H9 (cell line): ENCODE measurements around the gene UCP2. TPM values are rescaled to one million over a fixed set of nuclear protein-coding genes. Genes with fewer than 3 reads are reported as not detected.

ENCODE experiments used
- DNase-seq: peaks from one replicate; pipeline ENCODE4 v3.0.0-alpha.2; 2017
- H2AFZ ChIP-seq: one replicate; pipeline ENCODE4 v1.6.1; 2013; ENCODE audit warnings: mild to moderate bottlenecking, low read length, control low read depth, moderate library complexity
- H2AK5ac ChIP-seq: 2 replicates; pipeline ENCODE4 v1.6.1; 2013; ENCODE audit warnings: low read length, control low read depth, mixed read lengths; ENCODE audit not compliant: insufficient read length
- H2BK120ac ChIP-seq: one replicate; pipeline ENCODE4 v1.6.1; 2013; ENCODE audit warnings: low read depth, mild to moderate bottlenecking, low read length, control low read depth, inconsistent platforms; ENCODE audit not compliant: poor library complexity, severe bottlenecking
- H2BK12ac ChIP-seq: 2 replicates; pipeline ENCODE4 v1.6.1; 2013; ENCODE audit warnings: low read length, control low read depth, mixed read lengths, low read depth; ENCODE audit not compliant: insufficient read length
- H2BK15ac ChIP-seq: 2 replicates; pipeline ENCODE4 v1.6.1; 2013; ENCODE audit warnings: low read depth, low read length, control low read depth
- H2BK20ac ChIP-seq: one replicate; pipeline ENCODE4 v1.6.1; 2013; ENCODE audit warnings: low read depth, mild to moderate bottlenecking, low read length, control low read depth, inconsistent platforms; ENCODE audit not compliant: poor library complexity, severe bottlenecking
- H2BK5ac ChIP-seq: 2 replicates; pipeline ENCODE4 v1.6.1; 2013; ENCODE audit warnings: low read length, control low read depth, mixed read lengths; ENCODE audit not compliant: insufficient read length
- H3K14ac ChIP-seq: 2 replicates; pipeline ENCODE4 v1.6.1; 2013; ENCODE audit warnings: low read length, control low read depth; ENCODE audit not compliant: insufficient read depth
- H3K18ac ChIP-seq: 2 replicates; pipeline ENCODE4 v1.6.1; 2013; ENCODE audit warnings: low read depth, mild to moderate bottlenecking, mixed read lengths, low read length, control low read depth; ENCODE audit not compliant: insufficient read length
- H3K23ac ChIP-seq: 2 replicates; pipeline ENCODE4 v1.6.1; 2013; ENCODE audit warnings: low read length, control low read depth, mixed read lengths, low read depth; ENCODE audit not compliant: insufficient read length
- H3K23me2 ChIP-seq: 2 replicates; pipeline ENCODE4 v1.6.1; 2013; ENCODE audit warnings: low read depth, mild to moderate bottlenecking, mixed read lengths, low read length, control low read depth; ENCODE audit not compliant: insufficient read length, poor library complexity, severe bottlenecking
- H3K27ac ChIP-seq: 2 replicates; pipeline ENCODE4 v1.5.1; 2013; ENCODE audit warnings: low read length, control low read depth, mixed read lengths, low read depth; ENCODE audit not compliant: insufficient read length
- H3K27me3 ChIP-seq: 2 replicates; pipeline ENCODE4 v1.6.1; 2013; ENCODE audit warnings: low read length, control low read depth, inconsistent platforms; ENCODE audit not compliant: insufficient read depth
- H3K4ac ChIP-seq: 2 replicates; pipeline ENCODE4 v1.6.1; 2013; ENCODE audit warnings: low read depth, mild to moderate bottlenecking, control low read depth, inconsistent platforms, low read length, moderate library complexity
- H3K4me1 ChIP-seq: 2 replicates; pipeline ENCODE4 v1.6.1; 2013; ENCODE audit warnings: low read length, control low read depth, inconsistent platforms; ENCODE audit not compliant: insufficient read depth
- H3K4me2 ChIP-seq: 2 replicates; pipeline ENCODE4 v1.6.1; 2013; ENCODE audit warnings: low read length, control low read depth, mixed read lengths; ENCODE audit not compliant: insufficient read length, insufficient read depth
- H3K56ac ChIP-seq: 2 replicates; pipeline ENCODE4 v1.6.1; 2013; ENCODE audit warnings: low read depth, mild to moderate bottlenecking, mixed read lengths, low read length, control low read depth; ENCODE audit not compliant: insufficient read length
- H3K79me1 ChIP-seq: 2 replicates; pipeline ENCODE4 v1.6.1; 2013; ENCODE audit warnings: low read depth, mild to moderate bottlenecking, moderate library complexity, low read length, control low read depth, inconsistent platforms; ENCODE audit not compliant: insufficient read depth, poor library complexity, severe bottlenecking
- H3K79me2 ChIP-seq: 2 replicates; pipeline ENCODE4 v1.6.1; 2013; ENCODE audit warnings: low read length, control low read depth, inconsistent platforms; ENCODE audit not compliant: insufficient read depth
- H3K9ac ChIP-seq: 2 replicates; pipeline ENCODE4 v1.6.1; 2013; ENCODE audit warnings: low read length, control low read depth, mixed read lengths; ENCODE audit not compliant: insufficient read length; ENCODE audit errors: extremely low read depth
- H3K9me3 ChIP-seq: one replicate; pipeline ENCODE4 v1.6.1; 2013; ENCODE audit warnings: low read depth, low read length, inconsistent platforms; ENCODE audit not compliant: control insufficient read depth
- H3T11ph ChIP-seq: one replicate; pipeline ENCODE4 v1.6.1; 2013; ENCODE audit warnings: mild to moderate bottlenecking, low read length, control low read depth, inconsistent platforms
- H4K20me1 ChIP-seq: one replicate; pipeline ENCODE4 v1.6.1; 2013; ENCODE audit not compliant: control insufficient read depth, insufficient read length, insufficient read depth
- H4K5ac ChIP-seq: 2 replicates; pipeline ENCODE4 v1.6.1; 2013; ENCODE audit warnings: low read depth, mild to moderate bottlenecking, mixed read lengths, low read length, control low read depth; ENCODE audit not compliant: insufficient read length
- H4K8ac ChIP-seq: replicated peaks from 2 replicates; pipeline ENCODE4 v1.6.1; 2013; ENCODE audit warnings: low read length, control low read depth, mixed read lengths, low read depth; ENCODE audit not compliant: insufficient read length
- H4K91ac ChIP-seq: 2 replicates; pipeline ENCODE4 v1.6.1; 2013; ENCODE audit warnings: low read depth, mild to moderate bottlenecking, moderate library complexity, mixed read lengths, low read length, control low read depth; ENCODE audit not compliant: insufficient read length
- H3K27ac Mint-ChIP-seq, 3 experiments: 2 replicates in 2 of 3; 3 replicates in 1 of 3; pipeline ENCODE4 v1.8.0; 2020 to 2021; ENCODE audit warnings: mixed read lengths in 3 of 3, mild to moderate bottlenecking in 1 of 3, moderate library complexity in 1 of 3
- H3K27me3 Mint-ChIP-seq: 2 replicates; pipeline ENCODE4 v1.8.0; 2021; ENCODE audit warnings: low read depth, mild to moderate bottlenecking, moderate library complexity, mixed read lengths
- H3K36me3 Mint-ChIP-seq, 3 experiments: 2 replicates in 2 of 3; 3 replicates in 1 of 3; pipeline ENCODE4 v1.8.0; 2020 to 2021; ENCODE audit warnings: low read depth in 3 of 3, mixed read lengths in 3 of 3; ENCODE audit not compliant: insufficient read depth in 1 of 3
- H3K4me1 Mint-ChIP-seq, 2 experiments: 2 replicates each; pipeline ENCODE4 v1.8.0; 2020; ENCODE audit warnings: mixed read lengths in 2 of 2
- H3K4me3 Mint-ChIP-seq, 2 experiments: 2 replicates in 1 of 2; 3 replicates in 1 of 2; pipeline ENCODE4 v1.8.0; 2020 to 2021; ENCODE audit warnings: mild to moderate bottlenecking in 2 of 2, mixed read lengths in 2 of 2, moderate library complexity in 1 of 2
- H3K9me3 Mint-ChIP-seq, 2 experiments: 2 replicates in 1 of 2; 3 replicates in 1 of 2; pipeline ENCODE4 v1.8.0; 2020; ENCODE audit warnings: mild to moderate bottlenecking in 2 of 2, mixed read lengths in 2 of 2, moderate library complexity in 1 of 2
- WGBS: extraction: QIAGEN DNeasy Blood & Tissue Kit; methylation state at CpG from one replicate; pipeline ENCODE4 v1.1.7; 2013; ENCODE audit warnings: missing lambda C conversion rate, low lambda C conversion rate, mixed read lengths; ENCODE audit not compliant: insufficient read length; ENCODE audit errors: extremely low coverage; 5-methylcytosine and 5-hydroxymethylcytosine counted together
- total RNA-seq: library from RNA; stranded (reverse); gene quantifications from 2 replicates; pipeline ENCODE4 v1.2.1, GENCODE V29; 2021
- TF ChIP-seq, protein P1 (sequence below): fragments of 200-600 bp; sonication (generic); conservative IDR thresholded peaks from 3 replicates; pipeline ENCODE4 v1.8.0; 2021; ENCODE audit warnings: antibody characterized with exemption, mild to moderate bottlenecking

Gene UCP2
- total RNA-seq, 1 experiment from 2014 or later: 62.1 TPM

GRCh38 chr11:73940801-73941570 is 41.7 kb downstream of the UCP2 start:
- Mint-ChIP-seq H3K4me3 (no peak overlapping the region), H3K27ac (no peak overlapping the region), H3K4me1 (no peaks in the 10 kb centered on the region), H3K36me3 (peaks cover 15 to 20% (median 16%) of the 10 kb centered on the region in 3 experiments), H3K9me3 (peaks cover 31 to 33% of the 10 kb centered on the region in 2 experiments), H3K27me3 (peaks cover 3% of the 10 kb centered on the region; the same call in 1 of the 2 replicates)
- no peak overlapping the region for H3K4ac ChIP-seq
- no peak overlapping the region for H3T11ph ChIP-seq
- no peak overlapping the region for H2BK12ac ChIP-seq
- no peak overlapping the region for H3K14ac ChIP-seq
- H4K5ac ChIP-seq: no peak overlapping the region
- no peaks in the 10 kb centered on the region for H3K79me2 ChIP-seq
- no peak overlapping the region for H3K27ac ChIP-seq
- no peak overlapping the region for H3K18ac ChIP-seq
- no peak overlapping the region for H2BK5ac ChIP-seq
- H3K4me2 ChIP-seq: no peak overlapping the region
- H4K8ac ChIP-seq: no peak overlapping the region
- TF ChIP-seq, protein P1, sequence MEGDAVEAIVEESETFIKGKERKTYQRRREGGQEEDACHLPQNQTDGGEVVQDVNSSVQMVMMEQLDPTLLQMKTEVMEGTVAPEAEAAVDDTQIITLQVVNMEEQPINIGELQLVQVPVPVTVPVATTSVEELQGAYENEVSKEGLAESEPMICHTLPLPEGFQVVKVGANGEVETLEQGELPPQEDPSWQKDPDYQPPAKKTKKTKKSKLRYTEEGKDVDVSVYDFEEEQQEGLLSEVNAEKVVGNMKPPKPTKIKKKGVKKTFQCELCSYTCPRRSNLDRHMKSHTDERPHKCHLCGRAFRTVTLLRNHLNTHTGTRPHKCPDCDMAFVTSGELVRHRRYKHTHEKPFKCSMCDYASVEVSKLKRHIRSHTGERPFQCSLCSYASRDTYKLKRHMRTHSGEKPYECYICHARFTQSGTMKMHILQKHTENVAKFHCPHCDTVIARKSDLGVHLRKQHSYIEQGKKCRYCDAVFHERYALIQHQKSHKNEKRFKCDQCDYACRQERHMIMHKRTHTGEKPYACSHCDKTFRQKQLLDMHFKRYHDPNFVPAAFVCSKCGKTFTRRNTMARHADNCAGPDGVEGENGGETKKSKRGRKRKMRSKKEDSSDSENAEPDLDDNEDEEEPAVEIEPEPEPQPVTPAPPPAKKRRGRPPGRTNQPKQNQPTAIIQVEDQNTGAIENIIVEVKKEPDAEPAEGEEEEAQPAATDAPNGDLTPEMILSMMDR: no peak
- H3K4me1 ChIP-seq: no peaks in the 10 kb centered on the region
- no peak overlapping the region for H2BK20ac ChIP-seq
- no peaks in the 10 kb centered on the region for H3K23me2 ChIP-seq
- no CpG with 5 or more reads among the region's 9 CpGs for WGBS
- H2BK15ac ChIP-seq: no peak overlapping the region
- no peak overlapping the region for H3K23ac ChIP-seq
- H2BK120ac ChIP-seq: no peak overlapping the region
- no peaks in the 10 kb centered on the region for H3K9me3 ChIP-seq
- no peak overlapping the region for H2AFZ ChIP-seq
- no peak overlapping the region for H2AK5ac ChIP-seq
- no peaks in the 10 kb centered on the region for H3K27me3 ChIP-seq
- no peak for DNase-seq
- H3K56ac ChIP-seq: no peak overlapping the region
- no peaks in the 10 kb centered on the region for H3K79me1 ChIP-seq
- no peak overlapping the region for H3K9ac ChIP-seq
- no peaks in the 10 kb centered on the region for H4K20me1 ChIP-seq
- no peak overlapping the region for H4K91ac ChIP-seq
